H9 (cell line): ENCODE data around the gene THBS1. TPM values are rescaled to one million over a fixed set of nuclear protein-coding genes. Genes with fewer than 3 reads are reported as not detected.

Experiments used
- DNase-seq: peaks from one replicate; pipeline ENCODE4 v3.0.0-alpha.2; 2017
- H2AFZ ChIP-seq: one replicate; pipeline ENCODE4 v1.6.1; 2013; ENCODE audit warnings: mild to moderate bottlenecking, low read length, control low read depth, moderate library complexity
- H2AK5ac ChIP-seq: 2 replicates; pipeline ENCODE4 v1.6.1; 2013; ENCODE audit warnings: low read length, control low read depth, mixed read lengths; ENCODE audit not compliant: insufficient read length
- H2BK120ac ChIP-seq: one replicate; pipeline ENCODE4 v1.6.1; 2013; ENCODE audit warnings: low read depth, mild to moderate bottlenecking, low read length, control low read depth, inconsistent platforms; ENCODE audit not compliant: poor library complexity, severe bottlenecking
- H2BK12ac ChIP-seq: 2 replicates; pipeline ENCODE4 v1.6.1; 2013; ENCODE audit warnings: low read length, control low read depth, mixed read lengths, low read depth; ENCODE audit not compliant: insufficient read length
- H2BK15ac ChIP-seq: 2 replicates; pipeline ENCODE4 v1.6.1; 2013; ENCODE audit warnings: low read depth, low read length, control low read depth
- H2BK20ac ChIP-seq: one replicate; pipeline ENCODE4 v1.6.1; 2013; ENCODE audit warnings: low read depth, mild to moderate bottlenecking, low read length, control low read depth, inconsistent platforms; ENCODE audit not compliant: poor library complexity, severe bottlenecking
- H2BK5ac ChIP-seq: 2 replicates; pipeline ENCODE4 v1.6.1; 2013; ENCODE audit warnings: low read length, control low read depth, mixed read lengths; ENCODE audit not compliant: insufficient read length
- H3K14ac ChIP-seq: 2 replicates; pipeline ENCODE4 v1.6.1; 2013; ENCODE audit warnings: low read length, control low read depth; ENCODE audit not compliant: insufficient read depth
- H3K18ac ChIP-seq: 2 replicates; pipeline ENCODE4 v1.6.1; 2013; ENCODE audit warnings: low read depth, mild to moderate bottlenecking, mixed read lengths, low read length, control low read depth; ENCODE audit not compliant: insufficient read length
- H3K23ac ChIP-seq: 2 replicates; pipeline ENCODE4 v1.6.1; 2013; ENCODE audit warnings: low read length, control low read depth, mixed read lengths, low read depth; ENCODE audit not compliant: insufficient read length
- H3K23me2 ChIP-seq: 2 replicates; pipeline ENCODE4 v1.6.1; 2013; ENCODE audit warnings: low read depth, mild to moderate bottlenecking, mixed read lengths, low read length, control low read depth; ENCODE audit not compliant: insufficient read length, poor library complexity, severe bottlenecking
- H3K27ac ChIP-seq: 2 replicates; pipeline ENCODE4 v1.5.1; 2013; ENCODE audit warnings: low read length, control low read depth, mixed read lengths, low read depth; ENCODE audit not compliant: insufficient read length
- H3K27me3 ChIP-seq: 2 replicates; pipeline ENCODE4 v1.6.1; 2013; ENCODE audit warnings: low read length, control low read depth, inconsistent platforms; ENCODE audit not compliant: insufficient read depth
- H3K4ac ChIP-seq: 2 replicates; pipeline ENCODE4 v1.6.1; 2013; ENCODE audit warnings: low read depth, mild to moderate bottlenecking, control low read depth, inconsistent platforms, low read length, moderate library complexity
- H3K4me1 ChIP-seq: 2 replicates; pipeline ENCODE4 v1.6.1; 2013; ENCODE audit warnings: low read length, control low read depth, inconsistent platforms; ENCODE audit not compliant: insufficient read depth
- H3K4me2 ChIP-seq: 2 replicates; pipeline ENCODE4 v1.6.1; 2013; ENCODE audit warnings: low read length, control low read depth, mixed read lengths; ENCODE audit not compliant: insufficient read length, insufficient read depth
- H3K56ac ChIP-seq: 2 replicates; pipeline ENCODE4 v1.6.1; 2013; ENCODE audit warnings: low read depth, mild to moderate bottlenecking, mixed read lengths, low read length, control low read depth; ENCODE audit not compliant: insufficient read length
- H3K79me1 ChIP-seq: 2 replicates; pipeline ENCODE4 v1.6.1; 2013; ENCODE audit warnings: low read depth, mild to moderate bottlenecking, moderate library complexity, low read length, control low read depth, inconsistent platforms; ENCODE audit not compliant: insufficient read depth, poor library complexity, severe bottlenecking
- H3K79me2 ChIP-seq: 2 replicates; pipeline ENCODE4 v1.6.1; 2013; ENCODE audit warnings: low read length, control low read depth, inconsistent platforms; ENCODE audit not compliant: insufficient read depth
- H3K9ac ChIP-seq: 2 replicates; pipeline ENCODE4 v1.6.1; 2013; ENCODE audit warnings: low read length, control low read depth, mixed read lengths; ENCODE audit not compliant: insufficient read length; ENCODE audit errors: extremely low read depth
- H3K9me3 ChIP-seq: one replicate; pipeline ENCODE4 v1.6.1; 2013; ENCODE audit warnings: low read depth, low read length, inconsistent platforms; ENCODE audit not compliant: control insufficient read depth
- H3T11ph ChIP-seq: one replicate; pipeline ENCODE4 v1.6.1; 2013; ENCODE audit warnings: mild to moderate bottlenecking, low read length, control low read depth, inconsistent platforms
- H4K20me1 ChIP-seq: one replicate; pipeline ENCODE4 v1.6.1; 2013; ENCODE audit not compliant: control insufficient read depth, insufficient read length, insufficient read depth
- H4K5ac ChIP-seq: 2 replicates; pipeline ENCODE4 v1.6.1; 2013; ENCODE audit warnings: low read depth, mild to moderate bottlenecking, mixed read lengths, low read length, control low read depth; ENCODE audit not compliant: insufficient read length
- H4K8ac ChIP-seq: replicated peaks from 2 replicates; pipeline ENCODE4 v1.6.1; 2013; ENCODE audit warnings: low read length, control low read depth, mixed read lengths, low read depth; ENCODE audit not compliant: insufficient read length
- H4K91ac ChIP-seq: 2 replicates; pipeline ENCODE4 v1.6.1; 2013; ENCODE audit warnings: low read depth, mild to moderate bottlenecking, moderate library complexity, mixed read lengths, low read length, control low read depth; ENCODE audit not compliant: insufficient read length
- H3K27ac Mint-ChIP-seq, 3 experiments: 2 replicates in 2 of 3; 3 replicates in 1 of 3; pipeline ENCODE4 v1.8.0; 2020 to 2021; ENCODE audit warnings: mixed read lengths in 3 of 3, mild to moderate bottlenecking in 1 of 3, moderate library complexity in 1 of 3
- H3K27me3 Mint-ChIP-seq: 2 replicates; pipeline ENCODE4 v1.8.0; 2021; ENCODE audit warnings: low read depth, mild to moderate bottlenecking, moderate library complexity, mixed read lengths
- H3K36me3 Mint-ChIP-seq, 3 experiments: 2 replicates in 2 of 3; 3 replicates in 1 of 3; pipeline ENCODE4 v1.8.0; 2020 to 2021; ENCODE audit warnings: low read depth in 3 of 3, mixed read lengths in 3 of 3; ENCODE audit not compliant: insufficient read depth in 1 of 3
- H3K4me1 Mint-ChIP-seq, 2 experiments: 2 replicates each; pipeline ENCODE4 v1.8.0; 2020; ENCODE audit warnings: mixed read lengths in 2 of 2
- H3K4me3 Mint-ChIP-seq, 2 experiments: 2 replicates in 1 of 2; 3 replicates in 1 of 2; pipeline ENCODE4 v1.8.0; 2020 to 2021; ENCODE audit warnings: mild to moderate bottlenecking in 2 of 2, mixed read lengths in 2 of 2, moderate library complexity in 1 of 2
- H3K9me3 Mint-ChIP-seq, 2 experiments: 2 replicates in 1 of 2; 3 replicates in 1 of 2; pipeline ENCODE4 v1.8.0; 2020; ENCODE audit warnings: mild to moderate bottlenecking in 2 of 2, mixed read lengths in 2 of 2, moderate library complexity in 1 of 2
- WGBS: extraction: QIAGEN DNeasy Blood & Tissue Kit; methylation state at CpG from one replicate; pipeline ENCODE4 v1.1.7; 2013; ENCODE audit warnings: missing lambda C conversion rate, low lambda C conversion rate, mixed read lengths; ENCODE audit not compliant: insufficient read length; ENCODE audit errors: extremely low coverage; 5-methylcytosine and 5-hydroxymethylcytosine counted together
- total RNA-seq: library from RNA; stranded (reverse); gene quantifications from 2 replicates; pipeline ENCODE4 v1.2.1, GENCODE V29; 2021
- TF ChIP-seq, protein P1 (sequence below): fragments of 200-600 bp; sonication (generic); conservative IDR thresholded peaks from 3 replicates; pipeline ENCODE4 v1.8.0; 2021; ENCODE audit warnings: antibody characterized with exemption, mild to moderate bottlenecking

The THBS1 gene
- total RNA-seq, 1 experiment from 2014 or later, result 72.1 TPM

DNA sequence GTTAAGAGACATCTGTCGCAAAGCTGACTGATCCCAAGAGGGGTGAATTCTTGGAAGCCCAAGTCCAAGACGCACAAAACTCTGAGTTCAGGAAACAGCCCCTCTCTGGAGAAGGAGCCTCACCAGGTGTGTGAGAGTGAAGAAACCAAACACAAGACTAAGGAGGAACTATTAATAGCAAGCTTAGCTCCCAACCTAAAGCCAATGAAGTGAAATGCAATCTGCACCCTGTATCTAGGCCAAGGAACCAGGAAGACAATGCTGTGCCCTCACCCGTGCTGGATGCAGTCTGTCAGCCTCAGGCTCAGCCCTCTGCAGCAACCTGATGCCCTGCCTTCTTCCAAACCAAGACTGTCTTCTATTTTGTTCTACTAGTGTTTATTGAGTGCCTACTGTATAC is 22.5 kb upstream of the THBS1 start:
- Histone ChIP-seq H2BK20ac (no peak overlapping the region), H2BK120ac (no peak overlapping the region), H3K23me2 (no peaks in the 10 kb centered on the region), H3K9me3 (no peaks in the 10 kb centered on the region), H2AFZ (no peak overlapping the region), H2BK12ac (no peak overlapping the region), H3K14ac (no peak overlapping the region), H4K5ac (no peak overlapping the region), H3K27me3 (no peaks in the 10 kb centered on the region), H3T11ph (no peak overlapping the region), H2BK15ac (no peak overlapping the region), H4K91ac (no peak overlapping the region), H3K79me2 (no peaks in the 10 kb centered on the region), H3K27ac (no peak overlapping the region), H3K23ac (no peak overlapping the region), H3K4me2 (no peak overlapping the region), H4K20me1 (no peaks in the 10 kb centered on the region), H3K79me1 (no peaks in the 10 kb centered on the region), H4K8ac (no peak overlapping the region), H2AK5ac (no peak overlapping the region), H3K4ac (no peak overlapping the region), H2BK5ac (no peak overlapping the region), H3K18ac (no peak overlapping the region), H3K4me1 (no peaks in the 10 kb centered on the region), H3K56ac (no peak overlapping the region), H3K9ac (no peak overlapping the region)
- TF ChIP-seq, protein P1, sequence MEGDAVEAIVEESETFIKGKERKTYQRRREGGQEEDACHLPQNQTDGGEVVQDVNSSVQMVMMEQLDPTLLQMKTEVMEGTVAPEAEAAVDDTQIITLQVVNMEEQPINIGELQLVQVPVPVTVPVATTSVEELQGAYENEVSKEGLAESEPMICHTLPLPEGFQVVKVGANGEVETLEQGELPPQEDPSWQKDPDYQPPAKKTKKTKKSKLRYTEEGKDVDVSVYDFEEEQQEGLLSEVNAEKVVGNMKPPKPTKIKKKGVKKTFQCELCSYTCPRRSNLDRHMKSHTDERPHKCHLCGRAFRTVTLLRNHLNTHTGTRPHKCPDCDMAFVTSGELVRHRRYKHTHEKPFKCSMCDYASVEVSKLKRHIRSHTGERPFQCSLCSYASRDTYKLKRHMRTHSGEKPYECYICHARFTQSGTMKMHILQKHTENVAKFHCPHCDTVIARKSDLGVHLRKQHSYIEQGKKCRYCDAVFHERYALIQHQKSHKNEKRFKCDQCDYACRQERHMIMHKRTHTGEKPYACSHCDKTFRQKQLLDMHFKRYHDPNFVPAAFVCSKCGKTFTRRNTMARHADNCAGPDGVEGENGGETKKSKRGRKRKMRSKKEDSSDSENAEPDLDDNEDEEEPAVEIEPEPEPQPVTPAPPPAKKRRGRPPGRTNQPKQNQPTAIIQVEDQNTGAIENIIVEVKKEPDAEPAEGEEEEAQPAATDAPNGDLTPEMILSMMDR, result no peak
- Mint-ChIP-seq H3K9me3 (no peaks in the 10 kb centered on the region), H3K27ac (no peak overlapping the region), H3K4me3 (no peak overlapping the region), H3K36me3 (no peaks in the 10 kb centered on the region), H3K4me1 (peaks cover 18 to 20% of the 10 kb centered on the region in 2 experiments), H3K27me3 (no peaks in the 10 kb centered on the region; the same call in none of the 2 replicates)
- WGBS, result no CpG with 5 or more reads among the region's 3 CpGs
- no peak for DNase-seq
